ENCODE results near the gene ABCA7.

Gene ABCA7

GRCh38 chr19:1001538-1002166 lies 38.3 kb upstream of the ABCA7 start:
- Histone ChIP-seq H3K27me3 (replicated peaks; ENCODE audit: insufficient read depth, low read length) (peaks cover 51% of the 10 kb centered on the region), H3K9me2 (replicated peaks; ENCODE audit: insufficient read depth, low read length) (no peaks in the 10 kb centered on the region), H3F3A (ENCODE audit: insufficient read depth, low read length) (peaks cover under 1% of the 10 kb centered on the region; the same call in 1 of the 2 replicates), H3K4me3 (ENCODE audit: low read length) (no peak overlapping the region), H3K4me1 (ENCODE audit: low read length) (no peaks in the 10 kb centered on the region), H3K4me2 (ENCODE audit: low read depth, low read length) (no peak overlapping the region), H2AFZ (ENCODE audit: low read length) (no peak overlapping the region), H3K79me2 (ENCODE audit: low read length) (no peaks in the 10 kb centered on the region), H3K9me3 (replicated peaks; ENCODE audit: insufficient read depth, low read length) (no peaks in the 10 kb centered on the region), H3K9ac (ENCODE audit: low read length) (no peak overlapping the region), H4K20me1 (ENCODE audit: insufficient read depth, low read length) (no peaks in the 10 kb centered on the region), H3K27ac (ENCODE audit: low read length) (no peak overlapping the region), H3K36me3 (replicated peaks; ENCODE audit: insufficient read depth, low read length) (no peaks in the 10 kb centered on the region)
- DNase-seq: peak; percentile 53
- peak; percentile 97 for TF ChIP-seq CTCF (IDR thresholded peaks at IDR 0.05; ENCODE audit: low read length)
- TF ChIP-seq EZH2 (optimal IDR thresholded peaks at IDR 0.05; ENCODE audit: low read depth, low read length): no peak

GRCh38 chr19:1002600-1002999 lies 37.3 kb upstream of the ABCA7 start:
- Histone ChIP-seq H3K4me1 (ENCODE audit: low read length) (no peaks in the 10 kb centered on the region), H2AFZ (ENCODE audit: low read length) (no peak overlapping the region), H3K79me2 (ENCODE audit: low read length) (no peaks in the 10 kb centered on the region), H3K27me3 (replicated peaks; ENCODE audit: insufficient read depth, low read length) (peaks cover 50% of the 10 kb centered on the region), H3K27ac (ENCODE audit: low read length) (no peak overlapping the region), H3K9me2 (replicated peaks; ENCODE audit: insufficient read depth, low read length) (no peaks in the 10 kb centered on the region), H3K9me3 (replicated peaks; ENCODE audit: insufficient read depth, low read length) (no peaks in the 10 kb centered on the region), H3K9ac (ENCODE audit: low read length) (no peak overlapping the region), H4K20me1 (ENCODE audit: insufficient read depth, low read length) (no peaks in the 10 kb centered on the region), H3K4me2 (ENCODE audit: low read depth, low read length) (no peak overlapping the region), H3K4me3 (ENCODE audit: low read length) (no peak overlapping the region), H3K36me3 (replicated peaks; ENCODE audit: insufficient read depth, low read length) (no peaks in the 10 kb centered on the region), H3F3A (ENCODE audit: insufficient read depth, low read length) (no peaks in the 10 kb centered on the region)
- TF ChIP-seq EZH2 (optimal IDR thresholded peaks at IDR 0.05; ENCODE audit: low read depth, low read length) (no peak), CTCF (IDR thresholded peaks at IDR 0.05; ENCODE audit: low read length) (no peak), EZH2phosphoT487 (IDR thresholded peaks at IDR 0.05; ENCODE audit: low read length) (no peak)
- DNase-seq: no peak

- Histone ChIP-seq H3F3A (ENCODE audit: insufficient read depth, low read length) (no peaks in the 10 kb centered on the region), H4K20me1 (ENCODE audit: insufficient read depth, low read length) (no peaks in the 10 kb centered on the region), H3K79me2 (ENCODE audit: low read length) (no peaks in the 10 kb centered on the region), H3K36me3 (replicated peaks; ENCODE audit: insufficient read depth, low read length) (no peaks in the 10 kb centered on the region), H3K4me3 (ENCODE audit: low read length) (no peak overlapping the region), H3K27ac (ENCODE audit: low read length) (no peak overlapping the region), H3K27me3 (replicated peaks; ENCODE audit: insufficient read depth, low read length) (peaks cover 43% of the 10 kb centered on the region), H3K9me3 (replicated peaks; ENCODE audit: insufficient read depth, low read length) (no peaks in the 10 kb centered on the region), H3K4me2 (ENCODE audit: low read depth, low read length) (no peak overlapping the region), H3K9ac (ENCODE audit: low read length) (no peak overlapping the region), H3K4me1 (ENCODE audit: low read length) (no peaks in the 10 kb centered on the region), H2AFZ (ENCODE audit: low read length) (no peak overlapping the region), H3K9me2 (replicated peaks; ENCODE audit: insufficient read depth, low read length) (no peaks in the 10 kb centered on the region)
- TF ChIP-seq CTCF (IDR thresholded peaks at IDR 0.05; ENCODE audit: low read length): no peak
- TF ChIP-seq EZH2phosphoT487 (IDR thresholded peaks at IDR 0.05; ENCODE audit: low read length): no peak
- no peak for TF ChIP-seq EZH2 (optimal IDR thresholded peaks at IDR 0.05; ENCODE audit: low read depth, low read length)
- DNase-seq: no peak
Measured at GRCh38 chr19:1003283-1003682, 36.6 kb upstream of the ABCA7 start.
